Kidney epithelial cell (primary cell): ENCODE data around the gene PKNOX2. TPM values are rescaled to one million over a fixed set of nuclear protein-coding genes. Genes with fewer than 3 reads are reported as not detected.

Experiments used
- DNase-seq: peaks from one replicate; pipeline ENCODE4 v3.0.0-alpha.2; 2010; ENCODE audit warnings: low read depth
- H3K27me3 ChIP-seq: 2 replicates; pipeline ENCODE4 v1.6.0; 2011; ENCODE audit warnings: low read length; ENCODE audit not compliant: control insufficient read depth, insufficient read depth
- H3K36me3 ChIP-seq: 2 replicates; pipeline ENCODE4 v1.5.1; 2011; ENCODE audit warnings: low read length; ENCODE audit not compliant: control insufficient read depth, insufficient read depth
- H3K4me3 ChIP-seq: 2 replicates; pipeline ENCODE4 v1.5.1; 2011; ENCODE audit warnings: low read depth, mild to moderate bottlenecking, control low read depth, low read length
- total RNA-seq: library from RNA; depleted of rRNA; stranded (reverse); fragments of >200 nt; gene quantifications from 2 replicates; pipeline ENCODE4 v1.2.3, GENCODE V29; 2015
- TF ChIP-seq, protein P1 (sequence below): IDR thresholded peaks from 2 replicates; pipeline ENCODE4 v1.5.1; 2011; ENCODE audit warnings: mild to moderate bottlenecking, moderate library complexity, low read length, control low read depth, inconsistent platforms; ENCODE audit not compliant: insufficient read depth, poor library complexity, severe bottlenecking

Gene PKNOX2
- total RNA-seq, 1 donor from 2014 or later, result 0.42 TPM

DNA sequence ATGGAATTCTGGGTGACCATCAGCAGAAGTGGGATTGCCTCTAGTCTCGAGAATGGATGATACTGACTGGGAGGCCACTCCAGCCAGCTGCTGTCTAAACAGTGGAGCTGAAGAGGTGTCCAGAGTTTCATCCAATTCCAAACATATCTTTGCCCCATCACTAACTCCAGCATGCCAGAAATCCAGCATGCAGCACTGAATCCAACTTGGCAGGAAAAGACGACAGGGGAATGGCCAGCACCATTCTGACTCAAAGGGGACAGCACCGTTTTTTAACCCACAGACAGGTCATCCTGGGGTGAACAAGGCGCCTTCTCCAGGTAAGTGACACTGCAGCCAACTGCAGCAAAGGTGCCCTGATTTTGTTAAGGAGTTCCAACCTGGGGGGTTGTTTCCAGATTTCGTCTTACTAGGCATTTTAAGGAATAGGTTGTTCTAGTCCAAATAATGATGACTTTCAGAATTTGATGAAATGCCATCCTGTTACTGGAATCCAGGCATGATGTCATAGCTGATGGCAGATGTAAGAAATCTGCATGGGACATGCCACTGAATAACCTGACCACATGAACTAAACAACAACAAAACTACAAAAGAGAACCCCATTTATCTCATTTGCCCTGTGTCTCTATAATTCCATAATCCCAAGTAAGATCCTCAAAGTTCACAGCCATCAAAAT lies 299.2 kb downstream of the PKNOX2 start:
- TF ChIP-seq, protein P1, sequence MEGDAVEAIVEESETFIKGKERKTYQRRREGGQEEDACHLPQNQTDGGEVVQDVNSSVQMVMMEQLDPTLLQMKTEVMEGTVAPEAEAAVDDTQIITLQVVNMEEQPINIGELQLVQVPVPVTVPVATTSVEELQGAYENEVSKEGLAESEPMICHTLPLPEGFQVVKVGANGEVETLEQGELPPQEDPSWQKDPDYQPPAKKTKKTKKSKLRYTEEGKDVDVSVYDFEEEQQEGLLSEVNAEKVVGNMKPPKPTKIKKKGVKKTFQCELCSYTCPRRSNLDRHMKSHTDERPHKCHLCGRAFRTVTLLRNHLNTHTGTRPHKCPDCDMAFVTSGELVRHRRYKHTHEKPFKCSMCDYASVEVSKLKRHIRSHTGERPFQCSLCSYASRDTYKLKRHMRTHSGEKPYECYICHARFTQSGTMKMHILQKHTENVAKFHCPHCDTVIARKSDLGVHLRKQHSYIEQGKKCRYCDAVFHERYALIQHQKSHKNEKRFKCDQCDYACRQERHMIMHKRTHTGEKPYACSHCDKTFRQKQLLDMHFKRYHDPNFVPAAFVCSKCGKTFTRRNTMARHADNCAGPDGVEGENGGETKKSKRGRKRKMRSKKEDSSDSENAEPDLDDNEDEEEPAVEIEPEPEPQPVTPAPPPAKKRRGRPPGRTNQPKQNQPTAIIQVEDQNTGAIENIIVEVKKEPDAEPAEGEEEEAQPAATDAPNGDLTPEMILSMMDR, result no peak
- DNase-seq, result no peak
- no peak overlapping the region for H3K4me3 ChIP-seq
- H3K27me3 ChIP-seq, result no peaks in the 10 kb centered on the region
- H3K36me3 ChIP-seq, result no peaks in the 10 kb centered on the region

DNA sequence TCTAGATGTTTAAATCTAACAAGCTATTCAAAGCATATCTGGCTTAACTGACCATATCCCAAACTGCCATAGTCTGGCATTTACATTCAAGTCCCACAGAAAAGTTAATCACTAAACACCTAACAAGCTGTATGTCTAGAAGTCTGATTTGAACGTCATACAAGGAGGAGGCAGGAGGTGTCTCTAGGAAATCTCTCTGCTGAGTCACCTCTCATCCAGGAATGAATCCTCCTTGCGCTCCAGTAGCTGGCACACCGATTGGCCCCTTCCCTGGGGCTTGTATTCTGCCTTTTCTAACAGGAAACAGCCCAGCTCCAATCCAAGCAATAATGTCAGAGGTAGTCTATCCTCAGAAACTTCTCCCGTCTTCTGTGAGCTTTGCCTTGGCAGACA lies 299.7 kb downstream of the PKNOX2 start:
- Histone ChIP-seq H3K4me3 (no peak overlapping the region), H3K27me3 (no peaks in the 10 kb centered on the region), H3K36me3 (no peaks in the 10 kb centered on the region)
- no peak for DNase-seq
- TF ChIP-seq, protein P1, result no peak

DNA sequence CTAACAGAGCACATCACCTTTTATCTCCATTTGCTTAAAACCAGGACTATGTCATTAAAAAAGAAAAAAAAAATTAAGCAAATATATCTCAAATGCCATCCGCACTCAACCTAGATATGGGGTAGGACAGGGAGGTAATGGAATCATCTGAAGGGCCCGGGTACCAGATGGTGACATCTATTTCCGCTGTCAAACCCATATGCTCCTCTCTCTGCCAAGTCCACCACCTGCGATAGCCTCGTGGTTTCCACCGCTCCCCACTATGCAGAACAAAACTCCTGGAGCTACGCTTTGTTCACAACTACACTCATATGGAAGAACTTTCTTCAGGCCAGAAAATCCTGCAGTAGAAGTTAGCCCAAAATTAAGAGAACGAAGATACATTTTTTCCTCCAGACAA lies 300.1 kb downstream of the PKNOX2 start:
- Histone ChIP-seq H3K4me3 (no peak overlapping the region), H3K36me3 (no peaks in the 10 kb centered on the region), H3K27me3 (no peaks in the 10 kb centered on the region)
- TF ChIP-seq, protein P1, result no peak
- no peak for DNase-seq

DNA sequence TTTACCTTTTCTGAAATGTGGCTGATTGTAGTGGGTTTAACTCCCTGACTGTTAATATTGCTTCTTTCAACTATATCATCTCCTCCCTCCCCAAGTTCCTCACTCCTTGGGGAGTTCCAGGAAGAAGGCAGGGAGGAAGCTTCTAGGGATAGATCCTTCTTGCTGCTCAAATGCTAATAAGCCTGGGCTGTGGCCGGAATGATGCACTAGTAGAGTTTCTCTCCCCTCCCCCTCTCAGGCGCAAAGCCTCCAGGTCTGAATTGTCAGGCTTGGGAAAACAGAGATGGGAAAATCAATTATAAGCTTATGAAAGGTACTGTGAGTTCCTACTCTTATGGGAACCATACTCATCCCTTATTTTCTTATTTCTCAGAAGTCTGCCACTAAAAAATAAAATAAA lies 300.7 kb downstream of the PKNOX2 start:
- H3K27me3 ChIP-seq, result no peaks in the 10 kb centered on the region
- H3K36me3 ChIP-seq, result no peaks in the 10 kb centered on the region
- TF ChIP-seq, protein P1, result no peak
- DNase-seq, result no peak
- H3K4me3 ChIP-seq, result no peak overlapping the region

DNA sequence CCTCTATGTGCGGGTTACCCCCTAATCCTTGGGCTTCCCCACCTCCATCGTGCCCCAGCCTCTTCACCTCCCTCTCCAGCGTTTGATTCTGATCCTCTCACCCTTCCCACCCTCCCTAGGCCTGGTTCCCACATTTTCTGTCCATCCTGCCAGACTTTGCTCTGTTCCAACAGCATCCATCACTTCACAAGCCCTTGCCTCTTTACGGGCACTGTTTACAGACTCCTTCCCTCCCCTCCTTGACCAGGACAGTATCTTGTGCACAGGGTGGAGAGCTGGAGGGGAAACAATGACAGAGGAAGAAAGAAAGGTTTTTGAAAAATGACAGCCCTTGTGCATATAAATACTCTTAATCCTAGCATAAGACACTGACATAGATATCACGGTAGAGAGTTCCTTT lies 301.1 kb downstream of the PKNOX2 start:
- TF ChIP-seq, protein P1, result no peak
- H3K4me3 ChIP-seq, result no peak overlapping the region
- no peaks in the 10 kb centered on the region for H3K36me3 ChIP-seq
- no peaks in the 10 kb centered on the region for H3K27me3 ChIP-seq
- DNase-seq, result no peak

DNA sequence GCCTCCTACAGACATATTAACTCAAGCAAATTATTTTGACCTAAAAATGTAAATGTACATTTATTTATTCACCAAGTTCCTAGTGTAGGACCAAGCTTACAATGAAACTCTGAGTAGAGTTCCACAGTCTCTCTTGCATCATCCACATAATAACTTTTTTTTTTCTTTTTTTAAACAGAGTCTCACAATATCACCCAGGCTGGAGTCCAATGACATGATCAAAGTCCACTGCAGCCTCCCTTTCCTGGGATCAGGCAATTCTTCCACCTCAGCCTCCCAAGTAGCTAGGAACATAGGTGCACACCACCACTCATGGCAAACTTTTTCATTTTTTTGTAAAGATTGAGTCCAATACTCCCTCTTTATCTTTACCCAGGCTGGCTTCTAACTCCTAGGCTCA lies 303.5 kb downstream of the PKNOX2 start:
- Histone ChIP-seq H3K4me3 (no peak overlapping the region), H3K36me3 (no peaks in the 10 kb centered on the region), H3K27me3 (no peaks in the 10 kb centered on the region)
- TF ChIP-seq, protein P1, result no peak
- no peak for DNase-seq
